CD14-positive monocyte (primary cell): ENCODE results near the gene SMIM43. TPM values are rescaled to one million over a fixed set of nuclear protein-coding genes. Genes with fewer than 3 reads are reported as not detected.

Experiments
- DNase-seq, 3 donors: peaks; one replicate each; pipeline ENCODE4 v3.0.0-alpha.2; 2011 to 2022
- H2AFZ ChIP-seq: 2 replicates; pipeline ENCODE4 v1.6.0; 2012; ENCODE audit warnings: mild to moderate bottlenecking, low read depth, low read length, inconsistent platforms; ENCODE audit not compliant: insufficient read depth, poor library complexity, severe bottlenecking
- H3K27ac ChIP-seq, 2 donors: 1 replicate in 1 of 2; 2 replicates in 1 of 2; pipeline ENCODE4 v1.5.1; 2012 to 2013; ENCODE audit warnings: low read length in 2 of 2, control low read depth in 1 of 2, inconsistent platforms in 1 of 2, low read depth in 1 of 2, mild to moderate bottlenecking in 1 of 2
- H3K27me3 ChIP-seq, 2 donors: one replicate each; pipeline versions ENCODE4 v1.6.0 to v1.6.1; 2011 to 2013; ENCODE audit warnings: low read length in 2 of 2; ENCODE audit not compliant: control insufficient read depth in 2 of 2, insufficient read depth in 2 of 2
- H3K36me3 ChIP-seq, 2 donors: replicated peaks in 1 of 2; 1 replicate in 1 of 2; 2 replicates in 1 of 2; pipeline versions ENCODE4 v1.5.1 to v1.6.1; 2012 to 2013; ENCODE audit warnings: low read length in 2 of 2, control low read depth in 1 of 2, inconsistent platforms in 1 of 2, mild to moderate bottlenecking in 1 of 2; ENCODE audit not compliant: insufficient read depth in 2 of 2, control insufficient read depth in 1 of 2
- H3K4me1 ChIP-seq, 2 donors: 1 replicate in 1 of 2; 2 replicates in 1 of 2; pipeline versions ENCODE4 v1.5.1 to v1.6.1; 2012 to 2013; ENCODE audit warnings: low read length in 2 of 2, control low read depth in 1 of 2, inconsistent platforms in 1 of 2, mild to moderate bottlenecking in 1 of 2, moderate library complexity in 1 of 2; ENCODE audit not compliant: insufficient read depth in 2 of 2, control insufficient read depth in 1 of 2
- H3K4me2 ChIP-seq: replicated peaks from 2 replicates; pipeline ENCODE3; 2012; ENCODE audit warnings: low read length, moderate library complexity, mild to moderate bottlenecking; ENCODE audit not compliant: poor library complexity, severe bottlenecking; ENCODE audit errors: extremely low read depth
- H3K4me3 ChIP-seq, 3 experiments: fragments of 200-600 bp in 1 of 3; sonication (generic) in 1 of 3; replicated peaks in 1 of 3; 1 replicate in 2 of 3; 2 replicates in 1 of 3; pipeline ENCODE4 v1.5.1; 2011 to 2013; ENCODE audit warnings: low read length in 3 of 3, mild to moderate bottlenecking in 3 of 3, control low read depth in 2 of 3, low read depth in 2 of 3, inconsistent platforms in 1 of 3, moderate library complexity in 1 of 3
- H3K79me2 ChIP-seq: 2 replicates; pipeline ENCODE4 v1.6.0; 2012; ENCODE audit warnings: mild to moderate bottlenecking, control low read depth, inconsistent platforms, low read length, moderate library complexity; ENCODE audit not compliant: insufficient read depth
- H3K9ac ChIP-seq: 2 replicates; pipeline ENCODE4 v1.6.0; 2017; ENCODE audit warnings: low read length, mild to moderate bottlenecking; ENCODE audit not compliant: insufficient read depth, poor library complexity, severe bottlenecking
- H3K9me3 ChIP-seq, 2 donors: replicated peaks in 1 of 2; 1 replicate in 1 of 2; 2 replicates in 1 of 2; pipeline versions ENCODE4 v1.5.1 to v1.6.1; 2012 to 2013; ENCODE audit warnings: low read length in 2 of 2, control low read depth in 1 of 2; ENCODE audit not compliant: control insufficient read depth in 1 of 2, insufficient read depth in 1 of 2
- H4K20me1 ChIP-seq: 2 replicates; pipeline ENCODE4 v1.6.0; 2012; ENCODE audit warnings: mild to moderate bottlenecking, low read length, control low read depth, moderate library complexity; ENCODE audit not compliant: insufficient read depth
- H3K27ac Mint-ChIP-seq, 7 donors: one replicate each; pipeline ENCODE4 v1.8.0; 2020; ENCODE audit warnings: mild to moderate bottlenecking in 7 of 7, mixed read lengths in 7 of 7, moderate library complexity in 6 of 7, inconsistent platforms in 2 of 7
- H3K27me3 Mint-ChIP-seq, 3 donors: one replicate each; pipeline ENCODE4 v1.8.0; 2021 to 2022; ENCODE audit warnings: low read depth in 3 of 3, mild to moderate bottlenecking in 3 of 3, mixed read lengths in 3 of 3, moderate library complexity in 3 of 3, inconsistent platforms in 1 of 3
- H3K36me3 Mint-ChIP-seq, 2 donors: one replicate each; pipeline ENCODE4 v1.8.0; 2020; ENCODE audit warnings: mixed read lengths in 2 of 2, inconsistent platforms in 1 of 2, mild to moderate bottlenecking in 1 of 2
- H3K4me1 Mint-ChIP-seq: one replicate; pipeline ENCODE4 v1.8.0; 2020; ENCODE audit warnings: mild to moderate bottlenecking, mixed read lengths
- H3K4me3 Mint-ChIP-seq, 2 donors: one replicate each; pipeline ENCODE4 v1.8.0; 2020; ENCODE audit warnings: mild to moderate bottlenecking in 2 of 2, mixed read lengths in 2 of 2, moderate library complexity in 1 of 2
- H3K9me3 Mint-ChIP-seq, 7 donors: one replicate each; pipeline ENCODE4 v1.8.0; 2020 to 2022; ENCODE audit warnings: mixed read lengths in 7 of 7, mild to moderate bottlenecking in 6 of 7, moderate library complexity in 6 of 7, inconsistent platforms in 2 of 7
- WGBS: methylation state at CpG from one replicate; pipeline ENCODE4 v1.1.5; 2013; ENCODE audit warnings: missing lambda C conversion rate; ENCODE audit not compliant: insufficient coverage; 5-methylcytosine and 5-hydroxymethylcytosine counted together
- intact Hi-C, 2 donors: fragments of 100-400 bp; cut with micrococcal nuclease; formaldehyde crosslinking; loops; one replicate each; pipeline versions ENCODE4 v1.15.0 to v1.15.1; 2023
- polyA plus RNA-seq, 3 donors: library from polyadenylated mRNA; depleted of rRNA in 1 of 3; unstranded in 2 of 3; stranded (reverse) in 1 of 3; fragments of 300-500 nt in 2 of 3; fragments of >200 nt in 1 of 3; fragmentation: Illumina TruSeq in 2 of 3; gene quantifications; 1 replicate in 2 of 3; 2 replicates in 1 of 3; pipeline ENCODE4 v1.2.3, GENCODE V29; 2012 to 2021
- TF ChIP-seq, protein P1 (sequence below): fragments of 200-600 bp; IDR thresholded peaks from one replicate; pipeline ENCODE4 v1.8.0; 2022; ENCODE audit warnings: antibody characterized with exemption, mild to moderate bottlenecking

SMIM43 gene
- polyA plus RNA-seq, 3 donors: not detected

DNA sequence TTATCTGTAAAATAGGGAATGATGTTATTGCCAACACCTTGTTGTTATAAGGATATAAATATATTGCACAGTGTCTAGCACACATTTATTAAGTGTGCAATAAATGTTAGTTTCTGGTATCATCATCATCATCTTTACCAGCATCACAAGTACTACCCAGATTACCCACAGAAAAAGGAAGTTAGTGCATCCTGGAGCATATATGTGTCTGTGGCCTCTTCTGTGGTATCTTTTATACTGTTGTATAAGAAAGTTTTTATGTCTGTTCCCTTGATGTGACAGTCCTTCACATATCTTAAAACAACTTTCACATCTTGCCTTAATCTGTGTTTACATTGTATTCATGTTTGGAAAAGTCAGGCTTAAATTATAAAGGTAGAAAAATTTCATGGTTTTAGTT lies 46.2 kb upstream of the SMIM43 start:
- no peaks in the 10 kb centered on the region for H4K20me1 ChIP-seq
- Mint-ChIP-seq H3K36me3 (peaks cover 51 to 76% of the 10 kb centered on the region in 2 donors), H3K27me3 (no peaks in the 10 kb centered on the region), H3K4me1 (no peaks in the 10 kb centered on the region), H3K27ac (no peak overlapping the region), H3K4me3 (no peak overlapping the region), H3K9me3 (peaks cover 0 to 2% (median 0%) of the 10 kb centered on the region in 7 donors)
- H3K79me2 ChIP-seq: peaks cover 8% of the 10 kb centered on the region
- no peak overlapping the region for H3K27ac ChIP-seq
- no peak overlapping the region for H3K9ac ChIP-seq
- TF ChIP-seq, protein P1, sequence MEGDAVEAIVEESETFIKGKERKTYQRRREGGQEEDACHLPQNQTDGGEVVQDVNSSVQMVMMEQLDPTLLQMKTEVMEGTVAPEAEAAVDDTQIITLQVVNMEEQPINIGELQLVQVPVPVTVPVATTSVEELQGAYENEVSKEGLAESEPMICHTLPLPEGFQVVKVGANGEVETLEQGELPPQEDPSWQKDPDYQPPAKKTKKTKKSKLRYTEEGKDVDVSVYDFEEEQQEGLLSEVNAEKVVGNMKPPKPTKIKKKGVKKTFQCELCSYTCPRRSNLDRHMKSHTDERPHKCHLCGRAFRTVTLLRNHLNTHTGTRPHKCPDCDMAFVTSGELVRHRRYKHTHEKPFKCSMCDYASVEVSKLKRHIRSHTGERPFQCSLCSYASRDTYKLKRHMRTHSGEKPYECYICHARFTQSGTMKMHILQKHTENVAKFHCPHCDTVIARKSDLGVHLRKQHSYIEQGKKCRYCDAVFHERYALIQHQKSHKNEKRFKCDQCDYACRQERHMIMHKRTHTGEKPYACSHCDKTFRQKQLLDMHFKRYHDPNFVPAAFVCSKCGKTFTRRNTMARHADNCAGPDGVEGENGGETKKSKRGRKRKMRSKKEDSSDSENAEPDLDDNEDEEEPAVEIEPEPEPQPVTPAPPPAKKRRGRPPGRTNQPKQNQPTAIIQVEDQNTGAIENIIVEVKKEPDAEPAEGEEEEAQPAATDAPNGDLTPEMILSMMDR: no peak
- intact Hi-C loops: no loop called here
- H2AFZ ChIP-seq: no peak overlapping the region
- no peaks in the 10 kb centered on the region for H3K27me3 ChIP-seq
- DNase-seq: no peak
- H3K9me3 ChIP-seq: no peaks in the 10 kb centered on the region
- peaks cover 73 to 96% of the 10 kb centered on the region in 2 donors for H3K36me3 ChIP-seq
- H3K4me2 ChIP-seq: no peak overlapping the region
- H3K4me1 ChIP-seq: no peaks in the 10 kb centered on the region
- no peak overlapping the region for H3K4me3 ChIP-seq

DNA sequence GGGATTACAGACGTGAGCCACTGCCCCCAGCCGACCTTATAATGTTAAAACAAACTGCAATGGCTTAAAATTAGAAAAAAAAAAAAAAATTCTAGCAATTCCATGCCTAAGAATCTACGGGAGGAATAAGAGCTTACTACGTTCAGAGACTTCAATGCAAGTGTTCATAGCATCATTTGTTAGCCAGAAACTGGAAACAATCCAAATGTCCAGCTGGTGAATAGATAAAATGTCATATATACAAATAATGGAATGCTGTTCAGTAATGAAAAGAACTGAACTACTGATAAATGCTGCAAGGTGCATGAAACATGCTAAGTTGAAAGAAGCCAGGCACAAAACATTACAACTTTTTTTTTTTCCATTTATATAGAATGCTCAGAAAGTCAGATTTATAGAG lies 41.4 kb upstream of the SMIM43 start:
- Histone ChIP-seq H3K4me3 (no peak overlapping the region), H4K20me1 (no peaks in the 10 kb centered on the region), H2AFZ (no peak overlapping the region), H3K27ac (no peak overlapping the region), H3K4me1 (peaks cover 4 to 10% of the 10 kb centered on the region in 2 donors), H3K36me3 (peaks cover 56 to 85% of the 10 kb centered on the region in 2 donors), H3K27me3 (no peaks in the 10 kb centered on the region), H3K9ac (no peak overlapping the region), H3K79me2 (peaks cover 34% of the 10 kb centered on the region), H3K9me3 (no peaks in the 10 kb centered on the region), H3K4me2 (no peak overlapping the region)
- Mint-ChIP-seq H3K4me3 (no peak overlapping the region), H3K9me3 (peaks cover 0 to 2% (median 0%) of the 10 kb centered on the region in 7 donors), H3K36me3 (peaks cover 51 to 70% of the 10 kb centered on the region in 2 donors), H3K27me3 (no peaks in the 10 kb centered on the region), H3K4me1 (peaks cover 8% of the 10 kb centered on the region), H3K27ac (no peak overlapping the region)
- DNase-seq: no peak
- TF ChIP-seq, protein P1: no peak
- 90% methylated on average over 2 of the region's 4 CpGs for WGBS
- intact Hi-C loops: no loop called here
